Mesenchymal stem cell (in vitro differentiated cells and primary cell): ENCODE measurements around the gene VPS54.

Experiments
- DNase-seq: peaks from one replicate; pipeline ENCODE4 v3.0.0-alpha.2; 2013
- H2AFZ ChIP-seq: one replicate; pipeline ENCODE4 v1.6.1; 2013; ENCODE audit warnings: low read depth, mild to moderate bottlenecking, control low read depth, inconsistent platforms, low read length, moderate library complexity
- H2AK5ac ChIP-seq: 2 replicates; pipeline ENCODE4 v1.6.1; 2013; ENCODE audit warnings: low read length, moderate library complexity, mild to moderate bottlenecking, inconsistent platforms; ENCODE audit not compliant: severe bottlenecking
- H2BK120ac ChIP-seq: one replicate; pipeline ENCODE4 v1.6.1; 2013; ENCODE audit warnings: low read depth, mild to moderate bottlenecking, inconsistent platforms, low read length, moderate library complexity
- H2BK12ac ChIP-seq, 2 experiments: one replicate each; pipeline ENCODE4 v1.6.1; 2013; ENCODE audit warnings: inconsistent platforms in 2 of 2, low read length in 2 of 2, mild to moderate bottlenecking in 2 of 2, moderate library complexity in 2 of 2, control low read depth in 1 of 2
- H2BK15ac ChIP-seq: one replicate; pipeline ENCODE4 v1.6.1; 2013; ENCODE audit warnings: mild to moderate bottlenecking, low read depth, inconsistent platforms; ENCODE audit not compliant: poor library complexity, severe bottlenecking
- H2BK5ac ChIP-seq: 2 replicates; pipeline ENCODE4 v1.6.1; 2013; ENCODE audit warnings: low read depth, mild to moderate bottlenecking, low read length, control low read depth, inconsistent platforms; ENCODE audit not compliant: poor library complexity, severe bottlenecking
- H3K14ac ChIP-seq, 2 experiments: one replicate each; pipeline ENCODE4 v1.6.1; 2013; ENCODE audit warnings: inconsistent platforms in 2 of 2, low read length in 2 of 2, control low read depth in 1 of 2, mild to moderate bottlenecking in 1 of 2, moderate library complexity in 1 of 2
- H3K18ac ChIP-seq, 2 experiments: one replicate each; pipeline ENCODE4 v1.6.1; 2013; ENCODE audit warnings: inconsistent platforms in 2 of 2, low read length in 2 of 2, control low read depth in 1 of 2, low read depth in 1 of 2, mild to moderate bottlenecking in 1 of 2
- H3K23ac ChIP-seq, 2 experiments: one replicate each; pipeline ENCODE4 v1.6.1; 2013; ENCODE audit warnings: inconsistent platforms in 2 of 2, low read length in 2 of 2, mild to moderate bottlenecking in 2 of 2, moderate library complexity in 2 of 2, control low read depth in 1 of 2
- H3K27ac ChIP-seq: 2 replicates; pipeline ENCODE4 v1.5.1; 2013; ENCODE audit warnings: mild to moderate bottlenecking, moderate library complexity, low read length, control low read depth, inconsistent platforms; ENCODE audit not compliant: poor library complexity, severe bottlenecking
- H3K27me3 ChIP-seq, 2 experiments: 2 replicates each; pipeline versions ENCODE4 v1.6.1 to v1.7.0; 2013; ENCODE audit warnings: low read length in 2 of 2, mild to moderate bottlenecking in 2 of 2, moderate library complexity in 2 of 2, control low read depth in 1 of 2, inconsistent platforms in 1 of 2; ENCODE audit not compliant: control insufficient read depth in 1 of 2, insufficient read depth in 1 of 2
- H3K36me3 ChIP-seq, 2 experiments: 2 replicates each; pipeline versions ENCODE4 v1.6.1 to v1.7.0; 2013; ENCODE audit warnings: low read length in 2 of 2, control low read depth in 1 of 2, inconsistent platforms in 1 of 2, low read depth in 1 of 2, mild to moderate bottlenecking in 1 of 2; ENCODE audit not compliant: insufficient read depth in 2 of 2, control insufficient read depth in 1 of 2
- H3K4ac ChIP-seq, 2 experiments: one replicate each; pipeline ENCODE4 v1.6.1; 2013; ENCODE audit warnings: inconsistent platforms in 2 of 2, low read length in 2 of 2, mild to moderate bottlenecking in 2 of 2, moderate library complexity in 2 of 2, control low read depth in 1 of 2, low read depth in 1 of 2
- H3K4me1 ChIP-seq: 2 replicates; pipeline ENCODE4 v1.6.1; 2013; ENCODE audit warnings: low read depth, low read length, control low read depth; ENCODE audit not compliant: control insufficient read depth, insufficient read depth
- H3K4me2 ChIP-seq: 2 replicates; pipeline ENCODE4 v1.6.1; 2013; ENCODE audit warnings: low read length, mild to moderate bottlenecking, inconsistent platforms; ENCODE audit not compliant: poor library complexity, severe bottlenecking
- H3K4me3 ChIP-seq, 2 experiments: 2 replicates each; pipeline versions ENCODE4 v1.5.1 to v1.7.0; 2013; ENCODE audit warnings: low read length in 2 of 2, mild to moderate bottlenecking in 2 of 2, control low read depth in 1 of 2, low read depth in 1 of 2; ENCODE audit not compliant: insufficient read depth in 1 of 2
- H3K79me1 ChIP-seq: replicated peaks from 2 replicates; pipeline ENCODE4 v1.6.1; 2013; ENCODE audit warnings: mild to moderate bottlenecking, control low read depth, low read length, inconsistent platforms; ENCODE audit not compliant: poor library complexity, severe bottlenecking
- H3K9ac ChIP-seq: 2 replicates; pipeline ENCODE4 v1.7.0; 2013; ENCODE audit warnings: mild to moderate bottlenecking, low read length, moderate library complexity
- H3K9me3 ChIP-seq: 2 replicates; pipeline ENCODE4 v1.7.0; 2013; ENCODE audit warnings: mild to moderate bottlenecking, low read length; ENCODE audit not compliant: control insufficient read depth
- H4K8ac ChIP-seq: one replicate; pipeline ENCODE4 v1.6.1; 2013; ENCODE audit warnings: inconsistent platforms, mild to moderate bottlenecking, low read length, moderate library complexity
- H4K91ac ChIP-seq: one replicate; pipeline ENCODE4 v1.6.1; 2013; ENCODE audit warnings: mild to moderate bottlenecking, low read length, inconsistent platforms
- WGBS: methylation state at CpG from one replicate; pipeline ENCODE4 v1.1.7; 2013; ENCODE audit warnings: mixed read lengths; 5-methylcytosine and 5-hydroxymethylcytosine counted together

The VPS54 gene

GRCh38 chr2:63984606-63985359, 34.4 kb downstream of the VPS54 start:
- Histone ChIP-seq H3K9me3 (no peaks in the 10 kb centered on the region), H3K4me3 (no peak overlapping the region), H3K79me1 (peaks cover 21% of the 10 kb centered on the region), H3K9ac (no peak overlapping the region), H2AK5ac (no peak overlapping the region), H3K27ac (no peak overlapping the region), H2BK120ac (no peak overlapping the region), H3K4me2 (no peak overlapping the region), H3K14ac (no peak overlapping the region), H2BK15ac (no peak overlapping the region), H3K18ac (peak overlapping the region; percentile 21 to 80), H4K91ac (no peak overlapping the region), H3K27me3 (no peaks in the 10 kb centered on the region), H4K8ac (no peak overlapping the region), H3K4me1 (no peaks in the 10 kb centered on the region), H2AFZ (no peak overlapping the region), H2BK5ac (no peak overlapping the region), H3K36me3 (peaks cover 0 to 34% of the 10 kb centered on the region in 2 experiments), H2BK12ac (no peak overlapping the region), H3K23ac (no peak overlapping the region), H3K4ac (no peak overlapping the region)
- DNase-seq, result peak; percentile 17
- WGBS, result 76% methylated on average over 6 of the region's 6 CpGs

- DNase-seq, result peak; percentile 57
- H3K4me2 ChIP-seq, result no peak overlapping the region
- H3K4me3 ChIP-seq, result no peak overlapping the region
- H3K36me3 ChIP-seq, result peaks cover 0 to 38% of the 10 kb centered on the region in 2 experiments
- H3K23ac ChIP-seq, result no peak overlapping the region
- H2AFZ ChIP-seq, result no peak overlapping the region
- no peak overlapping the region for H4K8ac ChIP-seq
- H2BK12ac ChIP-seq, result no peak overlapping the region
- no peak overlapping the region for H2BK15ac ChIP-seq
- H2BK5ac ChIP-seq, result no peak overlapping the region
- peaks cover 17% of the 10 kb centered on the region for H3K79me1 ChIP-seq
- H3K9ac ChIP-seq, result no peak overlapping the region
- no peak overlapping the region for H2BK120ac ChIP-seq
- 100% methylated on average over 1 of the region's 2 CpGs for WGBS
- no peaks in the 10 kb centered on the region for H3K27me3 ChIP-seq
- H3K4me1 ChIP-seq, result no peaks in the 10 kb centered on the region
- no peak overlapping the region for H3K18ac ChIP-seq
- no peak overlapping the region for H3K4ac ChIP-seq
- H3K27ac ChIP-seq, result no peak overlapping the region
- no peak overlapping the region for H3K14ac ChIP-seq
- no peak overlapping the region for H2AK5ac ChIP-seq
- H3K9me3 ChIP-seq, result no peaks in the 10 kb centered on the region
- no peak overlapping the region for H4K91ac ChIP-seq
Observed at GRCh38 chr2:63983986-63984605, 35.1 kb downstream of the VPS54 start.

GRCh38 chr2:63982335-63982734, 36.9 kb downstream of the VPS54 start:
- no peak overlapping the region for H3K4me2 ChIP-seq
- no peaks in the 10 kb centered on the region for H3K9me3 ChIP-seq
- H3K4ac ChIP-seq, result no peak overlapping the region
- H2BK12ac ChIP-seq, result no peak overlapping the region
- no peak overlapping the region for H3K9ac ChIP-seq
- no peak overlapping the region for H3K27ac ChIP-seq
- H3K36me3 ChIP-seq, result peaks cover 0 to 45% of the 10 kb centered on the region in 2 experiments
- H4K8ac ChIP-seq, result no peak overlapping the region
- no peak overlapping the region for H4K91ac ChIP-seq
- H3K4me1 ChIP-seq, result no peaks in the 10 kb centered on the region
- no peak overlapping the region for H2BK5ac ChIP-seq
- WGBS, result 95% methylated on average over 3 of the region's 4 CpGs
- H3K27me3 ChIP-seq, result no peaks in the 10 kb centered on the region
- H2AK5ac ChIP-seq, result no peak overlapping the region
- no peak overlapping the region for H2AFZ ChIP-seq
- no peak overlapping the region for H3K18ac ChIP-seq
- H2BK120ac ChIP-seq, result no peak overlapping the region
- no peak overlapping the region for H3K14ac ChIP-seq
- H3K79me1 ChIP-seq, result peaks cover 16% of the 10 kb centered on the region
- H3K4me3 ChIP-seq, result no peak overlapping the region
- no peak overlapping the region for H2BK15ac ChIP-seq
- no peak for DNase-seq
- no peak overlapping the region for H3K23ac ChIP-seq

GRCh38 chr2:63981702-63982103, 37.5 kb downstream of the VPS54 start:
- Histone ChIP-seq H3K23ac (no peak overlapping the region), H3K4ac (no peak overlapping the region), H2BK5ac (no peak overlapping the region), H3K9ac (no peak overlapping the region), H4K8ac (no peak overlapping the region), H3K36me3 (peaks cover 0 to 50% of the 10 kb centered on the region in 2 experiments), H3K4me1 (no peaks in the 10 kb centered on the region), H2AK5ac (no peak overlapping the region), H2BK15ac (no peak overlapping the region), H2AFZ (no peak overlapping the region), H3K27ac (no peak overlapping the region), H3K18ac (no peak overlapping the region), H3K79me1 (peaks cover 16% of the 10 kb centered on the region), H3K27me3 (no peaks in the 10 kb centered on the region), H3K4me3 (no peak overlapping the region), H3K4me2 (no peak overlapping the region), H3K9me3 (no peaks in the 10 kb centered on the region), H2BK12ac (no peak overlapping the region), H2BK120ac (no peak overlapping the region), H4K91ac (no peak overlapping the region), H3K14ac (no peak overlapping the region)
- WGBS, result 100% methylated on average over 1 of the region's 3 CpGs
- DNase-seq, result no peak
